Endothelial cell of umbilical vein (primary cell): ENCODE results near the gene CEACAM5. TPM values are rescaled to one million over a fixed set of nuclear protein-coding genes. Genes with fewer than 3 reads are reported as not detected.

Source experiments
- BruUV-seq: library from RNA; stranded (reverse); fragments of 400-500 nt; replicated peaks from 2 replicates; lab custom pipeline; 2021; lab: Mats Ljungman, UMichigan
- CTCF ChIA-PET: fragments of 300-600, 350-600 bp; sonication (Branson Sonifier 250); formaldehyde crosslinking; loops from one replicate; lab custom pipeline; 2021; ENCODE audit warnings: antibody characterized with exemption, inconsistent platforms; lab: Charles Lee
- POLR2A ChIA-PET: fragments of 300-600, 350-600 bp; sonication (Branson Sonifier 250); formaldehyde crosslinking; loops from one replicate; lab custom pipeline; 2021; ENCODE audit warnings: antibody characterized with exemption, inconsistent platforms; lab: Charles Lee
- DNase-seq: peaks from one replicate; pipeline ENCODE4 v3.0.0-alpha.2; 2011; ENCODE audit warnings: low read depth, low spot score
- FAIRE-seq: peaks from 2 replicates; lab custom pipeline; 2011; peaks lifted over from hg19 to GRCh38; lab: Jason Lieb, UNC
- H2AFZ ChIP-seq: 2 replicates; pipeline ENCODE4 v1.6.0; 2012; ENCODE audit warnings: low read depth, low read length, control low read depth, inconsistent platforms
- H3K27ac ChIP-seq: 2 replicates; pipeline ENCODE4 v1.5.1; 2011; ENCODE audit warnings: low read depth, mild to moderate bottlenecking, control low read depth, low read length, moderate library complexity; ENCODE audit not compliant: insufficient read depth
- H3K27me3 ChIP-seq, 2 experiments: 2 replicates each; pipeline versions ENCODE4 v1.6.0 to v1.6.1; 2011; ENCODE audit warnings: low read length in 2 of 2, mixed read lengths in 1 of 2; ENCODE audit not compliant: control insufficient read depth in 2 of 2, insufficient read depth in 2 of 2
- H3K36me3 ChIP-seq, 2 experiments: 2 replicates in 1 of 2; 3 replicates in 1 of 2; pipeline ENCODE4 v1.5.1; 2011; ENCODE audit warnings: low read length in 2 of 2, mild to moderate bottlenecking in 1 of 2, moderate library complexity in 1 of 2; ENCODE audit not compliant: control insufficient read depth in 2 of 2, insufficient read depth in 2 of 2; ENCODE audit errors: extremely low read depth in 1 of 2
- H3K4me1 ChIP-seq: 3 replicates; pipeline ENCODE4 v1.5.1; 2011; ENCODE audit warnings: mild to moderate bottlenecking, low read length; ENCODE audit not compliant: control insufficient read depth, insufficient read depth; ENCODE audit errors: extremely low read depth
- H3K4me2 ChIP-seq: 2 replicates; pipeline ENCODE4 v1.6.1; 2011; ENCODE audit warnings: low read length, control low read depth, mixed read lengths; ENCODE audit not compliant: insufficient read depth
- H3K4me3 ChIP-seq, 3 experiments: fragments of 200-600 bp in 1 of 3; sonication (generic), shearing (Covaris generic) in 1 of 3; replicated peaks in 1 of 3; 2 replicates each; pipeline ENCODE4 v1.5.1; 2011 to 2016; ENCODE audit warnings: control low read depth in 3 of 3, low read length in 3 of 3, mild to moderate bottlenecking in 2 of 3, inconsistent platforms in 1 of 3, low read depth in 1 of 3, moderate library complexity in 1 of 3; ENCODE audit not compliant: insufficient read depth in 1 of 3
- H3K79me2 ChIP-seq: 2 replicates; pipeline ENCODE4 v1.6.0; 2012; ENCODE audit warnings: low read length, inconsistent platforms; ENCODE audit not compliant: control insufficient read depth, insufficient read depth
- H3K9ac ChIP-seq: replicated peaks from 2 replicates; pipeline ENCODE3; 2011; ENCODE audit warnings: low read length, control low read depth; ENCODE audit not compliant: insufficient read depth; ENCODE audit errors: extremely low read depth
- H3K9me1 ChIP-seq: replicated peaks from 3 replicates; pipeline ENCODE4 v1.6.0; 2011; ENCODE audit warnings: mild to moderate bottlenecking, low read length; ENCODE audit not compliant: control insufficient read depth, insufficient read depth; ENCODE audit errors: extremely low read depth
- H3K9me3 ChIP-seq: replicated peaks from 2 replicates; pipeline ENCODE4 v1.5.1; 2012; ENCODE audit warnings: low read length, inconsistent platforms; ENCODE audit not compliant: control insufficient read depth, insufficient read depth
- H4K20me1 ChIP-seq: replicated peaks from 2 replicates; pipeline ENCODE3; 2011; ENCODE audit warnings: mild to moderate bottlenecking, low read length; ENCODE audit not compliant: control insufficient read depth, insufficient read depth; ENCODE audit errors: extremely low read depth
- EZH2 ChIP-seq: IDR thresholded peaks from 2 replicates; pipeline ENCODE4 v1.6.1; 2012; ENCODE audit warnings: borderline replicate concordance, low read depth, mild to moderate bottlenecking, moderate library complexity, low read length, inconsistent platforms; ENCODE audit not compliant: severe bottlenecking
- GATA2 ChIP-seq: IDR thresholded peaks from 2 replicates; pipeline ENCODE4 v1.7.0; 2011; ENCODE audit warnings: low read depth, mild to moderate bottlenecking, moderate library complexity, mixed read lengths, low read length; ENCODE audit not compliant: insufficient read length, insufficient read depth
- MAX ChIP-seq: IDR thresholded peaks from 2 replicates; pipeline ENCODE4 v1.6.1; 2011; ENCODE audit not compliant: insufficient read depth, insufficient read length
- POLR2A ChIP-seq: IDR thresholded peaks from 2 replicates; pipeline ENCODE4 v1.6.1; 2012; ENCODE audit warnings: low read depth, mild to moderate bottlenecking, control low read depth, low read length
- POLR2AphosphoS5 ChIP-seq: IDR thresholded peaks from 2 replicates; pipeline ENCODE4 v1.6.1; 2012; ENCODE audit warnings: low read depth, mild to moderate bottlenecking, control low read depth, low read length, moderate library complexity; ENCODE audit not compliant: insufficient read depth
- dilution Hi-C: fragments of 300-500 bp; cut with MboI; formaldehyde crosslinking; loops from one replicate; pipeline ENCODE4 v1.15.0; 2019; ENCODE audit warnings: low sequenced_read_pairs; ENCODE audit not compliant: extremely low pct_ligation_motif_present
- intact Hi-C: fragments of 100-400 bp; cut with micrococcal nuclease; formaldehyde crosslinking; loops from one replicate; pipeline ENCODE4 v1.10.0; 2022
- polyA plus RNA-seq, 4 experiments: library from polyadenylated mRNA; depleted of rRNA in 3 of 4; stranded (reverse) in 3 of 4; unstranded in 1 of 4; fragments of >200 nt; gene quantifications; 2 replicates each; pipeline versions ENCODE4 v1.2.1 to v1.2.3, GENCODE V29; 2011 to 2012; ENCODE audit warnings: missing spikeins in 1 of 4
- total RNA-seq: library from RNA; stranded (reverse); gene quantifications from 2 replicates; pipeline ENCODE4 v1.2.3, GENCODE V29; 2021

The CEACAM5 gene
- total and polyA plus RNA-seq, 2 donors (not counting 3 experiments of a cell fraction or from before 2014, with no cell fraction given): not detected

GRCh38 chr19:41720103-41720502 is 11.7 kb downstream of the CEACAM5 start:
- Histone ChIP-seq H4K20me1 (no peaks in the 10 kb centered on the region), H3K36me3 (no peaks in the 10 kb centered on the region), H2AFZ (no peak overlapping the region), H3K27ac (no peak overlapping the region), H3K9ac (no peak overlapping the region), H3K4me3 (no peak overlapping the region), H3K4me2 (no peak overlapping the region), H3K27me3 (no peaks in the 10 kb centered on the region), H3K79me2 (no peaks in the 10 kb centered on the region), H3K9me3 (no peaks in the 10 kb centered on the region), H3K9me1 (no peaks in the 10 kb centered on the region), H3K4me1 (no peaks in the 10 kb centered on the region)
- FAIRE-seq: no peak
- ChIA-PET POLR2A (no interaction called here), CTCF (no interaction called here)
- TF ChIP-seq EZH2 (no peak), MAX (no peak), POLR2A (no peak), POLR2AphosphoS5 (no peak)
- no peak for DNase-seq
- intact Hi-C loops (no loop called here), dilution Hi-C loops (no loop called here)
- no TSS peak for BruUV-seq

- Histone ChIP-seq H3K9me1 (no peaks in the 10 kb centered on the region), H3K27ac (no peak overlapping the region), H3K4me1 (no peaks in the 10 kb centered on the region), H3K4me3 (no peak overlapping the region), H3K9ac (no peak overlapping the region), H2AFZ (no peak overlapping the region), H3K9me3 (no peaks in the 10 kb centered on the region), H4K20me1 (no peaks in the 10 kb centered on the region), H3K36me3 (no peaks in the 10 kb centered on the region), H3K79me2 (no peaks in the 10 kb centered on the region), H3K4me2 (no peak overlapping the region), H3K27me3 (no peaks in the 10 kb centered on the region)
- DNase-seq: no peak
- TF ChIP-seq GATA2: no peak
- ChIA-PET CTCF (no interaction called here), POLR2A (no interaction called here)
- intact Hi-C loops (no loop called here), dilution Hi-C loops (no loop called here)
- BruUV-seq: no TSS peak
- no peak for FAIRE-seq
These were observed 18.1 kb downstream of the CEACAM5 start for GRCh38 chr19:41726493-41726892.
